Measurements from ENCODE around the gene FAM151B.

Gene FAM151B

GRCh38 chr5:80555099-80555498 lies 67.2 kb downstream of the FAM151B start:
- TF ChIP-seq ZFX (IDR thresholded peaks at IDR 0.05), result no peak
- no peak overlapping the region for H3K27ac ChIP-seq

GRCh38 chr5:80559244-80559643 lies 71.3 kb downstream of the FAM151B start:
- no peak overlapping the region for H3K27ac ChIP-seq
- no peak for TF ChIP-seq CTCF (conservative IDR thresholded peaks at IDR 0.05)
- TF ChIP-seq ZFX (IDR thresholded peaks at IDR 0.05), result no peak

GRCh38 chr5:80565330-80565729 lies 77.4 kb downstream of the FAM151B start:
- TF ChIP-seq ZFX (IDR thresholded peaks at IDR 0.05) (no peak), CTCF (conservative IDR thresholded peaks at IDR 0.05) (no peak)
- no peak overlapping the region for H3K27ac ChIP-seq

GRCh38 chr5:80566711-80567259 lies 78.9 kb downstream of the FAM151B start:
- TF ChIP-seq CTCF (conservative IDR thresholded peaks at IDR 0.05) (no peak), ZFX (IDR thresholded peaks at IDR 0.05) (no peak)
- H3K27ac ChIP-seq, result no peak overlapping the region

- H3K27ac ChIP-seq, result no peak overlapping the region
- no peak for TF ChIP-seq ZFX (IDR thresholded peaks at IDR 0.05)
- TF ChIP-seq CTCF (conservative IDR thresholded peaks at IDR 0.05), result no peak
Observed at GRCh38 chr5:80568251-80568650, 80.4 kb downstream of the FAM151B start.

GRCh38 chr5:80569086-80569960 lies 81.4 kb downstream of the FAM151B start:
- TF ChIP-seq CTCF (conservative IDR thresholded peaks at IDR 0.05), result no peak
- TF ChIP-seq ZFX (IDR thresholded peaks at IDR 0.05), result no peak
- no peak overlapping the region for H3K27ac ChIP-seq

- no peak within 1 kb of the TSS for H3K27ac ChIP-seq
- TF ChIP-seq ZFX (IDR thresholded peaks at IDR 0.05) (no peak), CTCF (conservative IDR thresholded peaks at IDR 0.05) (no peak)
Observed at GRCh38 chr5:80569961-80570786, 82.3 kb downstream of the FAM151B start, which contains the start of gene ANKRD34B. Gene ANKRD34B (minus strand): TSS chr5:80570280. CDS start chr5:80560019, 10,261 bp downstream.
